Epidermal melanocyte (primary cell): ENCODE data around the gene OR13J1.
A peak's percentile ranks its signal among the peaks of the same experiment; 100 is the strongest.
"Not testable (repeated sequence)": the region's sequence is repeated elsewhere in the genome, so short reads cannot be mapped to it uniquely, and the experiment has no call there.

Experiments used
- DNase-seq: peaks from one replicate; pipeline ENCODE4 v3.0.0; 2011; ENCODE audit warnings: low spot score; ENCODE audit not compliant: insufficient read length

Gene OR13J1

DNA sequence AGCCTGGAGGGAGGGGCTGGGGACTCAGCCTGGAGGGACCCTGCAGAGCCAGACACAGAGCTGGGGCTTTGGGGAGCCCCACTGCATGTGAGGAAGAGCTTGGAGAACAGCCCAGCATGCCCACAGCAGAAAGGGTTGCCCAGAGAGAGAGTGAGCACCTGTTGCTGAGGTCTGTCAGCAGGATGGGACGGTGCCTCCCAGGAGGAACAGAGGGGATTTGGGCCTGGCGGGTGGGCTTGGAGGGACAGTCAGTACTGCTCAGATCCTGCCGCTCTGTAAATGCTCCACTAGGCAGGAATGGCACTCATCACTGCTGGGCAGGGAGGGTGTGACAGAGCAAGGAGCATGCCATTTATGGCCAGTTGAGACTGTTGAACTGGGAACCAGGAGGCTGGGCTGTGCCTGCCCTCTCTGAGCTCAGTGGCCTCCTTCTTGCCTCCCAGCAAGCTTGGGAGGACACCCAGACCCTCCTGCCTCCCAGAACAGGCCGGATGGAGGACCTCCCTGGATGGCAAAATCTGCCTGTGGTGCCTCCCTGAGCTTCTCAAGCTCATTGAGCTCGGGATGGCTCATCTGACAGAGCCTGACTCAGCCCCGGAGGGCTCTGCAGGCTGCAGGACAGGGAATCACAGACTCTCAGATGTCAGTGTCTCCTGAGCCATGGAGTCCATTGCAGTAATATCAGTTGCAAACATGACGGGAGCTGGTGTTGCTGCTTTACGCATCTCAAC, 35.0 kb upstream of the OR13J1 start:
- DNase-seq: no peak

DNA sequence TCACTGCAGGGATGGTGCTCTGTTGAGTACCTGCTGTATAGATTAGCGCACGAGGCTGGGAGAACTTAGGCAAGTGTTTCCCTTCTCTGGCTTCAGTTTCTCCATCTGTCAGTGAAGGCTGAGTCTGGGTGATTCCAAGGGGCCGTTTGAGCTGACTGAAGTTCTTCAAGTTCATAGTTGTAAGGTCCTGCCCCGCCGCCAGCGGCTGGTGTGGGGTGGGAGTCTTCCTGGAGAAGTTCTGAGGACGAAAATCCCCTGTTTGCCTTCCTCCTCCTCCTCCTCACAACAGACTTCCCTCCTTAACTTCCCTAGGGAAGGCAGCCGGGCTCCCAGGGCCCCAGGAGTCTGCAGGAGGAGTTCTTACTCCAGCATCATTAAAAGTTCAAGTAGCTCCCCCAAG, 34.1 kb upstream of the OR13J1 start:
- DNase-seq: no peak

DNA sequence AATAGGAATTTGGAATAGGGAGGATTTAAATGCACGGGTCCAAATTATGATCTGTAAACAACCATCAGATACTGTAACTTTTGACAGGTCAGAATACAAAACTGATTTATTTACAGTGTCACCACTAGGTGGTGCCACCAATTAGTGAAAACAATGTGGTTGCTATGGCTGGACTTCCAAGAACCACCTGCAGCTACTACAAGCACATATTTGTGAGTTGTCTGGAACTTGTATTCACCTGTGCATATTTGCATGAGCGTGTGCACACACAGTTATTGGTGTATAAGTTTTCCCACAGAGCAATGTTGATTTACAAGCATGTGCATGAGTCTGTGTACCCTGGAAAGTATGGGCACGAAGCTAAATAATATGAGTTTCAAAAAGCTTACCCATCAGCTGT, 32.8 kb upstream of the OR13J1 start:
- no peak for DNase-seq

DNA sequence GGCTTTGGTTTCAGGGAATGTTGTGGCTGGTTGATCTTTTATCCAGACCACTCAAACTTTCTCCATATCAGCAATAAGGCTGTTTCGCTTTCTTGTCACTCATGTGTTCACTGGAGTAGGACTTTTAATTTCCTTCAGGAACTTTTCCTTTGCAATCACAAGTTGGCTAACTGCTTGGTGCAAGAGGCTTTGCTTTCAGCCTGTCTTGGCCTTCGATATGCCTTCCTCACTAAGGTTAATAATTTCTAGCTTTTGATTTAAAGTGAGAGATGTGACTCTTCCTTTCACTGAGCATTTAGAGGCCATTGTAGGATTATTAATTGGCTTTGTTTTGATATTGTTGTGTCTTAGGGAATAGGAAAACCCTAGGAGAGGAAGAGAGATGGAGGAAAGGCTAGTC, 28.8 kb upstream of the OR13J1 start:
- DNase-seq: no peak

DNA sequence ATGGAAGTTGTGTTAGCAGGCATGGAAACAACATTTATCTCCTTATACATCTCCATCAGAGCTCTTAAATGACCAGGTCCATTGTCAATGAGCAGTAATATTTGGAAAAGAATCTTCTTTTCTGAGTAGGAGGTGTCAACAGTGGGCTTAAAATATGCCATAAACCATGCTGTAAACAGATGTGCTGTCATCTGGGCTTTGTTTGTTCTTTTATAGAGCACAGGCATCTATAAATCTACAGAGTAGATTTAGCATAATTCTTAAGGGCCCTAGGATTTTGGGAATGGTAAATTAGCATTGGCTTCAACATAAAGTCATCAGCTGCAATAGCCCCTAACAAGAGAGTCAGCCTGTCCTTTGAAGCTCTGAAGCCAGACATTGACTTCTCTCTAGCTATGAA, 28.1 kb upstream of the OR13J1 start:
- no peak for DNase-seq

DNA sequence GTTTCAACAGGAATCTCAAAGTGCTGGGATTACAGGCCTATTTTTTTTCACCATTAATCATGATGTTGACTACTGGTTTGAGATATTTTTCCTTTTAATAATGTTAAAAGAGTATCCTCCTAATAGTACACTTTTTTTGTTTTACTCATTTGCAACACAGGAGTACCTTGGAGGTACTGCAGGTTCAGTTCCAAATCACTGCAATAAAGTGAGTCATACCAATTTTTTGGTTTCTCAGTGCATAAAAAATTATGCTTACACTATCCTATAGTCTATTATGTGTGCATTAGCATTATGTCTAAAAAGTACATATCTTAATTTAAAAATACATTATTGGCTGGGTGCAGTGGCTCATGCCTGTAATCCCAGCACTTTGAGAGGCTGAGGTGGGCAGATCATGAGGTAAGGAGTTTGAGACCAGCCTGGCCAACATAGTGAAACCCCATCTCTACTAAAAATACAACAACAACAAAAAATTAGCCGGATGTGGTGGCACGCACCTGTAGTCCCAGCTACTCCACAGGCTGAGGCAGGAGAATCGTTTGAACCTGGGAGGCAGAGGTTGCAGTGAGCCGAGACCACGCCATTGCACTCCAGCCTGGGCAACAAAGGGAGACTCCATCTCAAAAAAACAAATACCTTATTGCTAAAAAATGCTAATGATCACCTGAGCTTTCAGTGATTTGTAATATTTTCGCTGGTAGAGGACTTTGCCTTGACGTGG, 27.3 kb upstream of the OR13J1 start:
- DNase-seq: not testable (repeated sequence)

DNA sequence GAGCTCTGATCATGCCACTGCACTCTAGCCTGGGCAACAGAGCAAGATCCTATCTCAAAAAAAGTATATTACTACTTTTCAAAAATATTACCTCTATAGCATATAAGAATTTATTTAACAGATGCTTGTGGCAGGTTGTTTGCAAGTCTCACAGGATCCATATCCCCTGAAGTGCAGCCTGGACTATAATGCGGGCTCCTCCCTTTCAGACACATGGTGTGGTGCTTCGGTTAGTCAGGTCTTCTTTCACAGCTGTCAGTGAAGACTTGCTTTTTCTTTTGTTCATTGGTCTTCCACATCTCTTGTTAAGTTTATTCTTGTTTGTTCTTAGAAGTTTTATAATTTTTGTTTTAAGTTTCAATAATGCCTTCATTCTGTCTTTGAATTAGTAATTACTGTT, 26.4 kb upstream of the OR13J1 start:
- DNase-seq: no peak

DNA sequence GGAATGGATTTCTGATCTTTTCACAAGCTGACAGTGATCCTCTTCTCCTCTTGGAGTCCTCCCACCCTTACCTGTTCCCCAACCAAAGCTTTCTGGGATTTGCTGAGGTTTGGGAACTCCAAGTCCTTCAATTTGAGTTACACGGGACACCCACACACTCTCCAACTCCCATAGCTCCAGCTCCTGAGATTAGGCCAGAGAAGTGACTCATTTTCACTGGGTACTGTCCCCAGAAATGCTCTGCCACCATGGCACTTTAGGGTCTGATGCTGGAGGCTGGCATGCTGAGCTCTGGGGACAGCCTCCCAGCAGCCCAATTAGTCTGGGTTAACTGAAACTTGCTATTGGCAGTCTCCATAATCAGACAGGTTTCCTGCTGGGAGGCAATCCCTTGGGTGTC, 21.9 kb upstream of the OR13J1 start:
- no peak for DNase-seq

DNA sequence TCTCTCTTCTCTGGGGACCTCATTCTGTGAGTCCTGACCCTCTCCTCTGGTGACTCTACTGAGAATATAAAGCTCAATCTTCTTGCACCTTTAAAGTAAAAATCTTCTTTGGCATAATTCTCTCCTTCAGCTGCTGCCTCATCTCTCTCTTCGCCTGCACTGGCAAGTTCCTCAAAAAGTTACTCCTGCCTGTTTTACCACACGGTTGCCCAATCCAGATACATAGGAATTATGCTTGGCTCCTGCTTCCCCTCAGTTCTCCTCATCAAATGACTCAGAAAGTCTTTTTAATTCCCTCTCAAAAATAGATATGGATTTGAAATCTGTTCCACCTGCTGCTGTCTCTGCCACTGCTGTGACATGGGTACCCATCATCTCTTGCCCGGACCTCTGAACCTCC, 21.4 kb upstream of the OR13J1 start:
- DNase-seq: no peak

DNA sequence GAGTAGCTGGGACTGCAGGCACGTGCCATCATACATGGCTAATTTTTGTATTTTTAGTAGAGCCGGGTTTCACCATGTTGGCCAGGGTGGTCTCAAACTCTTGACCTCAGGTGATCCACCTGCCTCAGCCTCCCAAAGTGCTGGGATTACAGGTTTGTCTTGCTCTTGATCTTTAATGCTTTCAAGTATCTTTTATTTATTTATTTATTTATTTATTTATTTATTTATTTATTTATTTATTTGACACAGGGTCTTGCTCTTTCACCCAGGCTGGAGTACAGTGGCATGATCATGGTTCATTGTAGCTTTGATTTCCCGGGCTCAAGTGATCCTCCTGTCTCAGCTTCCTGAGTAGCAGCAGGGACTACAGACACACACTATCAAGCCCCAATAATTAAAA, 14.7 kb upstream of the OR13J1 start:
- DNase-seq: not testable (repeated sequence)

DNA sequence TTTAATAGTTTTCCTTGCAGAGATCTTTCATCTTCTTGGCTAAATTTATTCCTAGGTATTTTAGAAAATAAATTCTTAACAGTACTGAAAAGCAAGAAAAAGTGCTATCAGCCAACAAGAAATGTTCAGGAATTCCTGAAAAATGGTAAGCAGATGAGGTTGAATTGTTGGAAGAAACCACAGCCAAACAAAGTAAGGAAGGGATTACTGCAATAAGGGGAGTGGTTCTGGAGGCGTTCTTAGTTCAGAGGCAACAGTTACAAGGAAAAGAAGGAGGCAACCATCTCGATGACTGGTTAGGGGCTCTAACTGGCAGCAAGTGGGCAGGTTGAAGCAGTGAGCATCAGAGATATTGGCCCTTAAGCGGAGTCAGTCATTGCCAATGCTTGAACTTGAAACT, 12.8 kb upstream of the OR13J1 start:
- DNase-seq: no peak

DNA sequence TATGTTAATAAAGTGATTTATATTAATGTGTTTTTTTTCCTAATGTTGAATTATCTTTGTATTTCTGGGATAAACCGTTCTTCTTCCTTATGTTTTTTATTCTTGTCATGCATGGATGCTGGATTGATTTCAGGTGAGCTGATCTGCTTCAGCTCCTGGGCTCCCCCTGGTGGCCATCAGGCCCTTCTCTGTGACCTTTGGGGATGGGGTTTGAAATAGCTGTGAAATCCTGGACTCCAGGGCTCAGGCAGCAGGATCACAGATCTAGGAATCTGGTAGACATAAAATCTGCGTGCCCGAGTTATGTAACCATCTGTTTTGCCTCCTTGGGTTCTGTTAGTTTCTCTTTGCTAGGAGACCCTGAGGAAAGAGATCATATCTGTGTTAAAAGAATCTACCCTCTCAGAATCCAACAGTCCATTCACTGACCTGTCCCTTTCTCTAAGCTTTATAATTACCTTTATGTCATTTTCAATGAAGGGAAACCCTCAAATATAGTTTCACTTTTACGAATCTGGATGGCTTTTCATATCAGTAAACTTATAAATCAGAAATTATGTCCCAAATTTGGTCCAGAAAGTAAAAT, 12.2 kb upstream of the OR13J1 start:
- peak; percentile 84 for DNase-seq

DNA sequence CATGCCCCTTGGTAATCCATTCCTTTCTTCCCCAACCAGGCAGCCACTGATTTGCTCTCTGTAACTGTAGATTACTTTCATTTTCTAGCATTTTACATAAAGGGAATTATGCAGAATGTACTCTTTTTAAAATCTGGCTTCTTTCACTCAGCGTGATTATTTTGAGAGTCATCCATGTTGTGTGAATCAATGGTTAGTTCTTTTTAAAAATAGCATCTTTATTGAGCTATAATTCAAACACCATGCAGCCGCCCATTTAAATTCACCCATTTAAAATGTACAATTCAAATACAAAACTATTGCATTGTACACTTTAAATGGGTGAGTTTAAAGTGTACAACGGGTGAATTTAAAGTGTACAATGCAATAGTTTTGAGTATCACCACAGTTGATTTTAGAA, 2.3 kb upstream of the OR13J1 start:
- DNase-seq: no peak

DNA sequence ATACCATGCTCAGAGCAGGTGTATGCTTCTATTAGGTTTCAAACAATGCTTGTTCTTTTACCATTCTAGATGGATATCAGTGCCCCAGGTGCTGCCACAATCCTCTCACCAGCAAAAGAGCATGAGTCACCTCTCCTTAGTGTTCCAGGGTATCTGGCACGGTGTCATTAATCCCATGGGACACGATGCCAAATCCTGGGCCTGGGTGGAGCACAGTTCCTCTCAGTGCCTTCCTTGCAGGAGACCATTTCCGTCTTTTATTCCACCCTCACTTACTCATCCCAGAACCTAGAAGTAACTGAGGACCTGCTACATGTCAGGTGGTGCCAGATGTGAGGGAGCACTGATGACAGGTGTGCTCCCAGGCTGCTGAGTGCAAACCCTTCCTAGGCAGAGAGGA, 1.3 kb upstream of the OR13J1 start:
- no peak for DNase-seq

DNA sequence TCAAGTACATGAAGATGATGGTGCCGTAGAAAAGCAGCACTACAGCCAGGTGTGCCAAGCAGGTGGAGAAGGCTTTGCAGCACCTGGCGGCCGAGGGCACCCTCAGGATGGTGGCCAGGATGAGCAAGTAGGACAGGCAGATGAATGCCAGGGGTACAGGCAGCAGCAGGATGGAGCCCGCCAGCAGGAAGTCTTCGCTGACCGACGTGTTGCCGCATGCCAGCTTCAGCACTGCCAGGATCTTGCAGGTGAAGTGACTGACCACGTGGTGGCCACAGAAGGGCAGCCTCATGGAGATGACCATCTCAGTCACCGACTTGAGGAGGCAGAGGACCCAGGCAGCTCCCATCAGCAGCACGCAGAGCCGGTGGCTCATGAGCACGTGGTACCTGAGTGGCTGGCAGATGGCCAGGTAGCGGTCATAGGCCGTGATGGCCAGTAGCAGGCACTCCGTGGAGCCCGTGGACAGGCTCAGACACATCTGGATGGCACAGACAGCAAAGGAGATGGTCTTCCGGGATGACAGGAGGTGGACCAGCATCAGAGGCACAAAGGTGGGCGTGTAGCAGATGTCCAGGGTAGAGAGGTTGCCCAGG, 482 bp downstream of the OR13J1 start:
- no peak for DNase-seq

DNA sequence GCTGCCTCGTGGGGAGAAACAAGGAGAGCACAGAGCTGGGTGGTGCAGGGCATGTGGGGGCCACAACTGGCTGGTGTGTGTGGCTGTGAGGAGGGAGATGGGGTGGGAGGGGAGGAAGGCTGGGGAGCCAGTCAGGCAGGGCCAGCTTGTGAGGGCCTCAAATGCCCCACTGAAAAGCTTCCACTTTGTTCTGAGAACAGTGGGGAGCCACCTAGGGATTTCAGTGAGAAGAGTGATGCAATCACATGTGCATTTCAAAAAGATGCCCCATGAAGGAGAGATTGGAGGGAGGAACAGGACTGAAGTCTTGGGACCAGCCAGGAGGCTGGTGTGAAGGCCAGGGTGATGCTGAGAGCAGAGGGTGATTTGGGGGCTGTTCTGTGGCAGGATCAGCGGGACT, 1.3 kb downstream of the OR13J1 start:
- no peak for DNase-seq

DNA sequence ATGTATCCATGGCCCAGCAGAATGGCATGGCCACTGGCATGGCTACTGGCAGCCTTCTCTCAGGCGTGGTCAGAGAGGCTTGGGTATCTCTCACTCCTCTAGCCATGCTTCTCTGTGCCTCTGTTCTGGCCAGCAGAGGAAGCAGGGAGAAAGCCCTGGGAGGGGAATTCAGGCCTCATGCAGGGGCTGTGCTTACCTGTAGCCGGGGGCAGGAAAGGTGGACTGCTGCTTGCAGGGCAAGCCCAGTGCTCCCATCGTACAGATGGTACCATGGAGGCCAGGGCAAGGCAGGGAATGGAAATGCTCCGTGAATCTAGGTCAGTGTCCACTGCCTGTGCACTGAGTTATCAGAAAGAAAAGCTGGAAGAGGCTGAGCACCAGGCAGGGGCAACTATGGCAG, 2.7 kb downstream of the OR13J1 start:
- DNase-seq: no peak

DNA sequence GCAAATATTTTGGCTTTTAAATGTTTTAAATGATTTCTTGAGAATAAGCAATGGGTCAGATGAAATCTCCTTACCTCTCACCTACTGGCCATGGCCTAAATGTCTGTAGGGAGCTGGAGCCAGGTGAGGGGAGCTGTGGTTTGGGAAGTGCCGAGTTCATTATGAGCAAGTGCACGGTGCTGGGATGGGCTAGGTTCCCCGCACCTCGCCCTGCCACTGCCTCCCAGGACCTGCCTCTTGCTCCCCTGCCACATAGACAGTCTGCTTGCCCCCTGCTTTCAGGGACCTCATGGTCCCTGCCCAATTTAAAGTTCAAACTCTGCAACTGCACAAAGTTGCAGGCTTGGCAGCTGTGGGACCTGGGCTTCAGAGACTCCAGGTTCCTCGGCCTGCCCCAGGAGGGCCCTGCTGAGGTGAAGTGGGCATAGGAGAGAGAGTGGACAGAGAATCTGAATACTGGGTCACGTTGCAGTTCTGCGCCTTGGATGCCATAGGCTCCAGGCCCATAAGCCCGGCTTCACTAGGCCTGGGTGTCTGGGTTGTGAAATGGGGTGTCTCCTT, 5.4 kb downstream of the OR13J1 start:
- no peak for DNase-seq

DNA sequence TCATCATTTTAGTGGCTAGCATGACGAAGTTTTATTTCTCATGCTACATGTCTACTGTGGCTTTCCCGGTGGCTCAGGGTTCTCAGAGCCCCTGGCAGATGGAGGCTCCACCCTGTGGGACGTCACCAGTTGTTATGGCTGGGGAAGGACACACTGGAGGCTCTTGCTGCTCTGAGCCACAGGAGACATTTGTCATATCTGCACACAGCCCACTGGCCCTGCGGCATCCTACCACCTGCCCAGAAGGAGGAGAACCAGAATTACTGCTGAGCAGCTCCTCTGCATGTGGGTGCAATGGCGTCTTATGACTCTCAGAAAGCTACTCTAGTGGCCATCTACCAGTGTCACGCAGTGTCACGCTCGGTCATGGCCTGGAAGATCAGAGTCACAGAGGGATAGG, 6.6 kb downstream of the OR13J1 start:
- no peak for DNase-seq

DNA sequence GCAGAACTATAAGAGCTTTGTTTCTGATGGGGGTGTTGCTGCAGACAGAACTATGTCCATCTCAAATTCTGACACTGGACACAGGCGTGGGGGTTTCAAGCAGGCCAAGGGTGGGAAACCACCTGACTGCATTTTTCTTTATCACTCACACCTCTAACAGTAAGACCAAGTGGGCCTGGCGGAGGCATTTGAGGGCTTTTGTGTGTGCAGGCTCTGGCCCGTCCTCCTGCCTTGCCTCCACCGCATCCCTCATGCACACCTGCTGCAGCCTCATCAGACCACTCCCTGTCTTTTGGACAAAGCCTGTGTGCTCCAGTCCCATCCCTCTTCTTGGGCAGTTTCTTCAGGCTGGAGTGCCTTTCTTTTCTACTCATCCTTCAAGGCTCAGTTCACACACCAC, 7.9 kb downstream of the OR13J1 start:
- no peak for DNase-seq

DNA sequence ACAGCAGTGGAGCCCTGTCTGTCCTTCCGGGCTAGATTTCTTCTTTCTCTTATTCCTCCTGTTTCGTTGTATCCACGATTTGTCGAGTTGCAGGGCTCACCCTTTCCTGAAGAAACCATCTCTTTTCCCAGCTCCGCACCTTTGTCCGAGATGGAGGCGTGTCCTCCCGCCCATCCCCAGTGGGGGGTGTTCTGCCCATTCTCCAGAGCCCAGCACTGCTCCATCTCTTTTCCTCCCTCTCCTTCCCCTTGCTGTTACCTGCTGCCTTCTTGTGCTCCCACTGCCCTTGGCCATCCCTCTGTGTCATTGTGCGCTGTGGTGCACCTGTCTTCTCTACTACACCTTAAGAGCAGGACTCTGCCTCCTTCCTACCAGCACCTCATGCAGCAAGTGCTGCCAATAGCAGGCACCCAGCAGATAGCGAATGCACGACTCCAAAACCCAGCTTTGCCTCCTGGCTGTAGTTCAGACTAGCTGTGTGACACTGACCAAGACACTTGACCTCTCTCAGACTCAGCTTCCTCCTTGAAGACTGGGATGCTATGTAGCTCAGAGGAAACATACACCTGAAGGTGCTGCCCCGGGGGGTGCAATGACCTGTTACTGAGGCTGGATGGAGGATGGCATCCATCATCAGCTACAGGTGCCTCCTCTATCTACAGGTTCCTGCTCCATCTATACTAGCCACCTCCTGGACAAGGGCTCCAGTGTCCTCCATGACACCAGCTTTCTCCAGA, 8.9 kb downstream of the OR13J1 start:
- DNase-seq: no peak

DNA sequence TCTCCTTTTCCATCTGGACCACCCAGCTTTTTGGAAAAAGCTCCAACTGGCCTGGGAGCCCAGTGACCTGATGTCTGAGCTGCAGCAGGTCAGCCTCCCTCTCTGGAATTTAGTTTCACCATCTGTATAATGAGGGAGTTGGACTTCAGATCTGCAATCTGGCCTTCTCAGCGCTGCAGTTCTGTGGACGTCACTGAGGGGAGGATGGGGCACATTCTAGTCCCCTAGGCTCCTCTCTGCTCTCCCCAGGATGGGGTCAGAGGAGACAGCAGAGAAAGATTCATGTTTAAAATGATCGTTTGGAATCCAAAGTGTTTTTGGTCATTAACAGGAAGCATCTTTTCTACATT, 10.2 kb downstream of the OR13J1 start:
- no peak for DNase-seq
